Activated T-cell treated with anti-CD3 and anti-CD28 coated beads, Interleukin-2, amount 50 U/mL, for 72 hours (primary cell): Measurements from ENCODE around the gene CDC42SE1. TPM values are rescaled to one million over a fixed set of nuclear protein-coding genes. Genes with fewer than 3 reads are reported as not detected.
"Not testable (repeated sequence)": the region's sequence is repeated elsewhere in the genome, so short reads cannot be mapped to it uniquely, and the experiment has no call there.

Experiments
- ATAC-seq, 2 donors: fragments of 150-1000 bp; cut with Tn5 transposase; replicated peaks in 1 of 2; 2 replicates each; pipeline ENCODE4 v1.10.0; 2021; ENCODE audit warnings: moderate library complexity in 2 of 2, mild to moderate bottlenecking in 1 of 2
- DNase-seq, 2 donors: peaks; one replicate each; pipeline ENCODE4 v3.0.0; 2021 to 2022; ENCODE audit warnings: mixed read lengths in 1 of 2
- H3K27ac Mint-ChIP-seq: one replicate; pipeline ENCODE4 v1.8.0; 2022; ENCODE audit warnings: mild to moderate bottlenecking, moderate library complexity, mixed read lengths
- H3K27me3 Mint-ChIP-seq: one replicate; pipeline ENCODE4 v1.8.0; 2022; ENCODE audit warnings: low read depth, mixed read lengths
- H3K36me3 Mint-ChIP-seq, 2 donors: one replicate each; pipeline ENCODE4 v1.8.0; 2022; ENCODE audit warnings: mixed read lengths in 2 of 2, mild to moderate bottlenecking in 1 of 2; ENCODE audit not compliant: insufficient read depth in 2 of 2
- H3K4me1 Mint-ChIP-seq: one replicate; pipeline ENCODE4 v1.8.0; 2022; ENCODE audit warnings: low read depth, mixed read lengths
- H3K4me3 Mint-ChIP-seq, 2 donors: one replicate each; pipeline ENCODE4 v1.8.0; 2022; ENCODE audit warnings: mild to moderate bottlenecking in 2 of 2, mixed read lengths in 2 of 2, moderate library complexity in 2 of 2
- H3K9me3 Mint-ChIP-seq, 2 donors: one replicate each; pipeline ENCODE4 v1.8.0; 2022; ENCODE audit warnings: mixed read lengths in 2 of 2
- total RNA-seq, 2 donors: library from RNA; stranded (reverse); gene quantifications; one replicate each; pipeline ENCODE4 v1.2.3, GENCODE V29; 2022

The CDC42SE1 gene, protein sequence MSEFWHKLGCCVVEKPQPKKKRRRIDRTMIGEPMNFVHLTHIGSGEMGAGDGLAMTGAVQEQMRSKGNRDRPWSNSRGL
- 100 to 1,000 TPM; 210 to 220 TPM for total RNA-seq

- peak; percentile 90 to 92 for DNase-seq
- Mint-ChIP-seq H3K27ac (peak within 1 kb of the TSS; percentile 95), H3K27me3 (no peaks in the 10 kb centered on the region), H3K9me3 (no peaks in the 10 kb centered on the region), H3K36me3 (peaks cover 16 to 38% of the 10 kb centered on the region in 2 donors), H3K4me1 (peaks cover 72% of the 10 kb centered on the region), H3K4me3 (peak within 1 kb of the TSS; percentile 87 to 99)
- ATAC-seq = peak; percentile 82 to 86
These were observed at the start of gene CDC42SE1 for GRCh38 chr1:151059109-151060006. Gene CDC42SE1, minus strand, starts transcription at chr1:151059622. Its CDS starts 3,892 bp downstream, at chr1:151055730.

- no peaks in the 10 kb centered on the region for H3K9me3 Mint-ChIP-seq
- no peak overlapping the region for H3K27ac Mint-ChIP-seq
- no peaks in the 10 kb centered on the region for H3K4me1 Mint-ChIP-seq
- DNase-seq (no peak), ATAC-seq (no peak)
- H3K36me3 Mint-ChIP-seq = peaks cover 0 to 3% of the 10 kb centered on the region in 2 donors
- H3K27me3 Mint-ChIP-seq = no peaks in the 10 kb centered on the region
- no peak overlapping the region for H3K4me3 Mint-ChIP-seq
These were observed 48.9 kb upstream of the CDC42SE1 start for GRCh38 chr1:151108331-151108730.

DNA sequence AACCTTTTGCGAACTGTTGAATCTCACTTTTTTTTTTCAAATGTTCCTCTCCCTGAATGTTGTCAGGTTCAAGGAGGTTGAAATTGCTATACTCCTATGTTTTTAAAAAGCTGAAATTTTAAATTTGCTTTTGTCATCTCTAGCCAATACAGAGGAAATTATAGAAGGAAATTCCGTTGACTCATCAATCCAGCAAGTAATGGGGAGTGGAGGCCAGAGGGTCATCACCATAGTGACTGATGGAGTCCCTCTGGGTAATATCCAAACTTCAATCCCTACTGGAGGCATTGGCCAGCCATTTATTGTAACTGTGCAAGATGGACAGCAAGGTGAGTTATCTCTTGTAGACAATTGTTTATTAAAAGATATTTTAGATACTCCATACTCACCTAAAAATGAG lies 47.5 kb upstream of the CDC42SE1 start:
- Mint-ChIP-seq H3K27me3 (no peaks in the 10 kb centered on the region), H3K36me3 (peaks cover 0 to 3% of the 10 kb centered on the region in 2 donors), H3K4me1 (no peaks in the 10 kb centered on the region), H3K27ac (no peak overlapping the region), H3K4me3 (no peak overlapping the region), H3K9me3 (no peaks in the 10 kb centered on the region)
- ATAC-seq (no peak), DNase-seq (no peak)

DNA sequence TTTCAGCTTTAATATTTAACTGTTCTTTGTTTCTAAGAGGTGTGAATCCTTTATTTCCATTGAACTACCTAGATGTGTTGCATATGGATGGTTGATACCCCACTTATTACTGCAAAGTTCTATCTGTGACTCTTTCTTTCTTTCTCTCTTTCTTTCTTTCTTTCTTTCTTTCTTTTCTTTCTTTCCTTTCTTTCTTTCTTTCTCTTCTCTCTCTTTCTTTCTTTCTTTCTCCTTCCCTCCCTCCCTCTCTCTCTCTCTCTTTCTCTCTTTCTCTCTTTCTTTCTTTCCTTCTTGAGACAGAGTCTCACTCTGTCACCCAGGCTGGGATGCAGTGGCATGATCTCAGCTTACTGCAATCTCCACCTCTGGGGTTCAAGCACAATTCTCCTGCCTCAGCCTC lies 45.2 kb upstream of the CDC42SE1 start:
- Mint-ChIP-seq H3K36me3 (peaks cover 0 to 3% of the 10 kb centered on the region in 2 donors), H3K27ac (peak overlapping the region; percentile 85), H3K9me3 (no peaks in the 10 kb centered on the region), H3K4me1 (no peaks in the 10 kb centered on the region), H3K4me3 (no peak overlapping the region), H3K27me3 (no peaks in the 10 kb centered on the region)
- DNase-seq = no peak
- no peak for ATAC-seq

GRCh38 chr1:151098126-151098525 lies 38.7 kb upstream of the CDC42SE1 start:
- DNase-seq = no peak
- no peak overlapping the region for H3K4me3 Mint-ChIP-seq
- no peaks in the 10 kb centered on the region for H3K27me3 Mint-ChIP-seq
- no peak for ATAC-seq
- no peak overlapping the region for H3K27ac Mint-ChIP-seq
- H3K9me3 Mint-ChIP-seq = no peaks in the 10 kb centered on the region
- no peaks in the 10 kb centered on the region for H3K4me1 Mint-ChIP-seq
- no peaks in the 10 kb centered on the region for H3K36me3 Mint-ChIP-seq

- ATAC-seq, H3K4me1 Mint-ChIP-seq, H3K9me3 Mint-ChIP-seq, H3K4me3 Mint-ChIP-seq, H3K27me3 Mint-ChIP-seq, H3K27ac Mint-ChIP-seq, DNase-seq, H3K36me3 Mint-ChIP-seq: not testable (repeated sequence)
These were observed 38.0 kb upstream of the CDC42SE1 start for GRCh38 chr1:151097426-151097825.

- Mint-ChIP-seq H3K4me1 (no peaks in the 10 kb centered on the region), H3K27ac (no peak overlapping the region), H3K36me3 (no peaks in the 10 kb centered on the region), H3K4me3 (no peak overlapping the region), H3K9me3 (no peaks in the 10 kb centered on the region), H3K27me3 (no peaks in the 10 kb centered on the region)
- ATAC-seq (no peak), DNase-seq (no peak)
These were observed 26.6 kb upstream of the CDC42SE1 start for GRCh38 chr1:151085953-151086559.

DNA sequence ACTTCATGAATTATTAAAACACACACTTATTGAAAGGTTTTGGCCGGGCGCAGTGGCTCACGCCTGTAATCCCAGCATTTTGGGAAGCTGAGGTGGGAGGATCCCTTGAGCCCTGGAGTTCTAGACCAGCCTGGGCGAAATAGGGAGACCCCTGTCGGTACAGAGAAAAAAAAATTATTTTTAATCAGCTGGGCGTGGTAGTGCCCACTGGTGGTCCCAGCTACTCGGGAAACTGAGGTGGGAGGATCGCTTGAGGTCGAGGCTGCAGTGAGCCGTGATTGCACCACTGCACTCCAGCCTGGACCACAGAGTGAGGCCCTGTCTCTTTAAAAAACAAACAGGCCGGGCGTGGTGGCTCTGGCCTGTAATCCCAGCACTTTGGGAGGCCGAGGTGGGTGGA lies 12.8 kb upstream of the CDC42SE1 start:
- H3K27ac Mint-ChIP-seq = peak overlapping the region; percentile 97
- no peaks in the 10 kb centered on the region for H3K9me3 Mint-ChIP-seq
- H3K27me3 Mint-ChIP-seq = no peaks in the 10 kb centered on the region
- DNase-seq = no peak
- no peak for ATAC-seq
- peaks cover 39% of the 10 kb centered on the region for H3K4me1 Mint-ChIP-seq
- peaks cover 5 to 7% of the 10 kb centered on the region in 2 donors for H3K36me3 Mint-ChIP-seq
- H3K4me3 Mint-ChIP-seq = peak overlapping the region; percentile 99 to 100

- peaks cover 5 to 7% of the 10 kb centered on the region in 2 donors for H3K36me3 Mint-ChIP-seq
- peaks cover 41% of the 10 kb centered on the region for H3K4me1 Mint-ChIP-seq
- H3K4me3 Mint-ChIP-seq = peak within 1 kb of the TSS; percentile 99 to 100
- ATAC-seq (peak; percentile 92 to 93), DNase-seq (peak; percentile 93 to 96)
- H3K9me3 Mint-ChIP-seq = no peaks in the 10 kb centered on the region
- H3K27me3 Mint-ChIP-seq = no peaks in the 10 kb centered on the region
- H3K27ac Mint-ChIP-seq = peak within 1 kb of the TSS; percentile 97
These were observed 11.3 kb upstream of the CDC42SE1 start, which contains the start of gene GABPB2 for GRCh38 chr1:151070474-151071276. Gene GABPB2, plus strand, starts transcription at chr1:151070761. Its CDS starts 17,429 bp downstream, at chr1:151088190.

DNA sequence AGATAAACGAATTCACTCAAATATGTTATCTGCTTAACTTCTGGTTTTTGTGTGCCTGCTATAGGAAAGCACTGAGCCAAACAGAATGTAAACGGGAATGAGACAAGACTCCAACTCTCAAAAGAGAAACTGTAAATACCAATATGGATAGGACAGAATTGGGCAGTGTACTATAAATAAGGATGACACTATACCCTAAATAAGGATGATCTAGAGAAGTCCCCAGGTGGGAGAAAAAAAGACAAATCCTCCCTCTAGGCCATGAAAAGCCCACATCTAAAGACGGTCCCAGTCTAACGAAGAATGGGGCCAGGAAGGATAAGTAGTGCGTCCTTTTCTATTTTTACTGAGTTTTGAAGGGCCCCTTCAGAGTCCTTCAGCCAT lies 9.7 kb upstream of the CDC42SE1 start:
- H3K4me3 Mint-ChIP-seq = peak overlapping the region; percentile 99 to 100
- no peak for ATAC-seq
- peaks cover 45% of the 10 kb centered on the region for H3K4me1 Mint-ChIP-seq
- peaks cover 5 to 8% of the 10 kb centered on the region in 2 donors for H3K36me3 Mint-ChIP-seq
- H3K27ac Mint-ChIP-seq = peak overlapping the region; percentile 75
- H3K9me3 Mint-ChIP-seq = no peaks in the 10 kb centered on the region
- DNase-seq = no peak
- no peaks in the 10 kb centered on the region for H3K27me3 Mint-ChIP-seq

DNA sequence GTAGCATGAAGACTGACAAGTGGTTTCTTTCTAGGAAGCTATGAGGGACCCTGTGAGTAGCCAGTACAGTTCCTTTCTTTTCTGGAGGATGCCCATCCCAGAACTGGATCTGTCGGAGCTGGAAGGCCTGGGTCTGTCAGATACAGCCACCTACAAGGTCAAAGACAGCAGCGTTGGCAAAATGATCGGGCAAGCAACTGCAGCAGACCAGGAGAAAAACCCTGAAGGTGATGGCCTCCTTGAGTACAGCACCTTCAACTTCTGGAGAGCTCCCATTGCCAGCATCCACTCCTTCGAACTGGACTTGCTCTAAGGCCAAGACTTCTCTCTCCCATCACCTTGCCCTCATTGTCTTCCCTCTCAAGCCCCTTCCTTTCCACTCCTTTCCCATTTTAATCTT lies 7.8 kb upstream of the CDC42SE1 start:
- Mint-ChIP-seq H3K27ac (peak overlapping the region; percentile 4), H3K4me1 (peaks cover 53% of the 10 kb centered on the region), H3K4me3 (no peak overlapping the region), H3K27me3 (no peaks in the 10 kb centered on the region), H3K9me3 (no peaks in the 10 kb centered on the region), H3K36me3 (peaks cover 5 to 8% of the 10 kb centered on the region in 2 donors)
- ATAC-seq = no peak
- DNase-seq = no peak

DNA sequence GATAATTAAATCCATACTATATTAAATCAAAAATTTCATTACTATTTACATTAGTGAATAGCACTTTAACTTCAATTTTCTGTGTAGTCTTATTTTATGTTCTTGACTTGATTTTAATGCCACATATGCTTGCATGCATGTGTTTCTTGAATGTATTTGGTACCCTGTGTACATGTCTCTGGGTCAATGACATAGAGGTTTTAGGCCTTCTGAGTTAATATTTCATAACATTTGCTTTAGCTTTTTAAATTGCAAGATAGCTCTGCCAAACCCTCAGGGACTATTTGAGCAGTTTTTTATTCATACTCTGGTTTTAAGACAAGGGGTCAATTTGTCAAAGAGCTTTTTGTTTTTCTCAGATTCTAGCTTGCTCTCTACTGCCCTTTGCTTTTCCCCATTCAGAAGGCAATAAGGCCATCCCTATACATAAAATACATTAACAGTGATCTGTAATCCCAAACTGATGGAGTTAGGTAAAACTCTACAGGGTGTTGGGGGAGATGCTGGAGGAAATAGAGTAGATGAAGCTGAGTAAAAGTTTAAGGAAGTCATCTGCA lies 5.7 kb upstream of the CDC42SE1 start:
- Mint-ChIP-seq H3K4me1 (peaks cover 64% of the 10 kb centered on the region), H3K27me3 (no peaks in the 10 kb centered on the region), H3K4me3 (no peak overlapping the region), H3K27ac (no peak overlapping the region), H3K9me3 (no peaks in the 10 kb centered on the region), H3K36me3 (peaks cover 0 to 3% of the 10 kb centered on the region in 2 donors)
- ATAC-seq (no peak), DNase-seq (no peak)
